GM21360 (cell line): ENCODE measurements around the gene KRT13.
"Not testable (repeated sequence)": the region's sequence is repeated elsewhere in the genome, so short reads cannot be mapped to it uniquely, and the experiment has no call there.

Source experiments
- ATAC-seq: cut with Tn5 transposase; IDR thresholded peaks from one replicate; pipeline ENCODE4 v1.9.1; 2021; ENCODE audit warnings: mild to moderate bottlenecking, moderate library complexity; ENCODE audit not compliant: unreplicated experiment

Gene KRT13

GRCh38 chr17:41505007-41505808 lies at the start of gene KRT13:
Gene KRT13, minus strand, starts transcription at chr17:41505612. Its CDS starts 62 bp downstream, at chr17:41505550.
- no peak for ATAC-seq

DNA sequence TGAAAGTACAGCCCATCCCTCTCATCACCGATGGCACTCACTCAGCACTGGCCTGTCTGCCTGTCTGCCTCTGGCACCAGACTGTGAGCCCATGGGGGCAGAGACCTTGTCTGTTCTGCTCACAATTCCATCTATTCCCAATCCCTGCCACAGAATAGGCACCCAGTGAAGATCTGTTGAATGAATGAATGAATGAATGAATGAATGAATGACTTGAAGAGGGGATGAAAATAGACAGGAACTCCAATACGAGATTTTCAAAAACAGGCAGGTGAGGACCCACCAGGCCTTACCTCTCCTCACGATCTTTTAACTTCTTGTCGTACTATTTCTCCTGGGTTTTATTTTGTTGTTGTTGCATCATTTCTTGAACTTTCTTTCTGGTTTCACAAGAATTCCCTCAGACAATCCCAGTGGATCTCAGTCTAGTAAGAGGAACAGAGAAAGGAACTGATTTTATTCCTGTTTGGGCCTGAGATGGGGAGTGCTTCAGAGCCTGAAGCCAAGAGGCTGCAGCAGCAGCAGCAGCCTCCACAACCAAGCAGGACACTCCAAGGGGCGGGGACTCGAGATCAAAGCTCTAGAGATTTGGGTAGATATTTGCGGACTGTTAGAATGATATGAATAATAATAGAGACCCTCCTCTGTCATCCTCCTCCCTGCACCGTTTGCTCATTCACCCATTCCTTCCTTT lies 48.7 kb upstream of the KRT13 start:
- no peak for ATAC-seq

DNA sequence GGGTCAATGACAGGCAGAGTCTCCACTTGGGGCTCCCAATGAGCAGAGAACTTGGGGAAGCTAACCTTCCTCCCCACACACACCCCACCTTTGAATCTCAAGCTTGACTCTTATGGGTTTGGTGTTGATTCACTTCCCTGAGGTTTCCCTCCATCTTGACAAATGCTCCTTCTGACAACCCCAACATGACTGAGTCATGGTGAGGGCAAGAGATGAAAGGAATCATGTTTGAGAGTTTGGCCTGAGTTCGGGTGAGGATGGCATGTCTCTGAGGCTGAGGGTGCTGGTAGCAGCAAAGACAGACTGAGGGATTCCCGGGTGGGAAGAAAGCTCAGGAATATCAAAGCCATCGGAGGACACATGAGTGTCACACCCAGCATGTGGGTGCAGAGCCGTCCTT lies 47.8 kb upstream of the KRT13 start:
- no peak for ATAC-seq

GRCh38 chr17:41552455-41552854 lies 47.0 kb upstream of the KRT13 start:
- no peak for ATAC-seq

GRCh38 chr17:41551365-41551764 lies 46.0 kb upstream of the KRT13 start:
- ATAC-seq: no peak

DNA sequence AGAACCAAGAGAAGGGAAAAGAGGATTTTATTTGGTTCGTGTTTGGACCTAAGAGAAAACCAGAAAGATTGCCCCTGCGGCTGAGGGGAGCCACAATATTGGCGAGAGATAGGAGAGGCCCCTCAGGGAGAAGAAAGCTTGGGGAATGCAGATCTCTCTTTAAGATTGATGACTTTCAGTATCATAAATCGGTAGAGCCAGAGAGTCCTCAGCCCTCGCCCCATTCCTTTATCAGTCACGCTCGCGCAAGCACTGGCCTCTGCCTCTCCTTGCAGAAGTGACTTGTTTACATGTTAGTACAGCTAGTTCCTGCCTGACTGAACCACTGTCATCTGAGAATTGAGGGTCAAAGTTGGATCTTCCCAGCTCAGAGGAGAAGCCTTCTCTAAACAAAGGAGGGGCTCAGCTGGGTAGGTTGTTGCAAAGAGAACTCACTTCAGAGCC lies 44.2 kb upstream of the KRT13 start:
- no peak for ATAC-seq

DNA sequence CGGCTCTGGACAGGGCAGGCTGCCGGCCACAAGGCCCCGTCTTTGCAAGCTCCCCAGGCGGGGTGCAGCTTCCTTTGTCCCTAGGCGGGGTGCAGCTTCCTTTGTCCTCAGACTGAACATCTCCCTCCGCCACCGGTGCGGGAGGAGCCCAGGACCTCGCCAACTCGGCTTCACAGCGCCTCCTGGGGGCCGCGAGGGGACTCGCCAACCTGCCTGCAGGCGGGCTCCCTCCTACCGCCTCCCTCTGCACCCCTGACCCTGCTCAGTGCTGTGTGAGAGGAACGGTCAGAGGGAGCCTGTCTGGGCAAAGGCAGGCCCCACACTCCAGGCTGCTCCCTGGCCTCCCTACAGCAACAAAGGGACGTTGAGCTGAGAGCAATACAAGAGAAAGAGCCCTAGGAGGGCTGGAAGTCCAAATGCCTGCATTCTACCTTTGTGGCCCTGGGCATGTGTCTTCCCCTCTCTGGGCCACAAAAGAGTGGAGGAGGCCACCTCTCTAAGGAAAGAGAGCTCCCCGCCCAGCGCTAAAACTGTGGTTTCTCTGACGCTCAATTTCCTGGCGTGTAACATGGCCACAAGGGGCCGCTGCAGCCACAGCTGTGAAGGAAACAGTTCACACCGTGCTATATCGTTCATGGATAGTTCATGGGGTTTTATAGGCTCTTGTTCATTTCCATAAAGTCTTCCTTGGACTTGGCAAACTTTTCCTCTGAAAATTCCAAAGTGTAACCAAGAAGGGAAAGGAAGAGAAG lies 43.6 kb upstream of the KRT13 start:
- ATAC-seq: peak; percentile 55

- ATAC-seq: no peak
Measured at GRCh38 chr17:41547921-41548843, 42.8 kb upstream of the KRT13 start.

GRCh38 chr17:41547378-41547841 lies 42.0 kb upstream of the KRT13 start:
- ATAC-seq: no peak

DNA sequence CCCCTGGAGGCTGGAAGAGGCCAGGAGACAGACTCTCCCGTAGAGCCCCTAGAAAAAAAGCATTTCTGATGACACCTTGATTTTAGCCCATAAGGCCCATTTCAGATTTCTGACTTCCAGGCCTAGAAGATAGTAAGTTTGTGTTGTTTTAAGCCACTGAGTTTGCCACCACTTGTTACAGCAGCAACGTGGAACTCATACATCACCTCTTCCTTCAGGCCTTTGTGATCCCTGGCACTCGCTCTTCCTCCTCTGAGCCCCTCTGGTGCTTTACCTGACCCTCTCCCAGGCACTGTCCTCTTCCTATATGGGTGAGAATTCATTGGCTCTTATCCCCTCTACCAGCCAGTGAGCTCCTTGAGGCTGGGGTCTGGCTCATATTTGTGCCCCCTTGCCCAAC lies 41.4 kb upstream of the KRT13 start:
- ATAC-seq: no peak

- ATAC-seq: no peak
Measured at GRCh38 chr17:41545829-41546410, 40.5 kb upstream of the KRT13 start.

GRCh38 chr17:41544935-41545334 lies 39.5 kb upstream of the KRT13 start:
- ATAC-seq: no peak

- ATAC-seq: no peak
Measured at GRCh38 chr17:41544491-41544892, 39.1 kb upstream of the KRT13 start.

- ATAC-seq: not testable (repeated sequence)
Measured at GRCh38 chr17:41542786-41543185, 37.4 kb upstream of the KRT13 start.

DNA sequence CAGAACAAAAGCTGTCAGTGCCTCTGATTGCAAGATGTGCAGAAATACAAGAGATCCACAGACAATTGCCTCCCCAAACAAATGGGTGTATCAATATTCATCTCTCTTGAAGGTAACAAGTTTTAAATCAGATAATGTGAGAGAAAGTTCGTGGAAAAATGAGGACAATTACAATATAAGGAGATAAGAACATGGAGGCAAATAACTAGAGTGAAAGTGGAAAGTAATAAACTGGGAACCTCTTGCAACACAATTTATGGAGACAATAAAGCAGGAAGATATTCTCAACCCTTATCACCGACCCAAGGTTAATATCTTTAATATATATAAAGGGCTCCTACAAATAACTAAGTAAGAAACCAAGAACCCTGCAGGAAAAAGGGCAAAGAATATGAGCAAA lies 36.9 kb upstream of the KRT13 start:
- no peak for ATAC-seq

DNA sequence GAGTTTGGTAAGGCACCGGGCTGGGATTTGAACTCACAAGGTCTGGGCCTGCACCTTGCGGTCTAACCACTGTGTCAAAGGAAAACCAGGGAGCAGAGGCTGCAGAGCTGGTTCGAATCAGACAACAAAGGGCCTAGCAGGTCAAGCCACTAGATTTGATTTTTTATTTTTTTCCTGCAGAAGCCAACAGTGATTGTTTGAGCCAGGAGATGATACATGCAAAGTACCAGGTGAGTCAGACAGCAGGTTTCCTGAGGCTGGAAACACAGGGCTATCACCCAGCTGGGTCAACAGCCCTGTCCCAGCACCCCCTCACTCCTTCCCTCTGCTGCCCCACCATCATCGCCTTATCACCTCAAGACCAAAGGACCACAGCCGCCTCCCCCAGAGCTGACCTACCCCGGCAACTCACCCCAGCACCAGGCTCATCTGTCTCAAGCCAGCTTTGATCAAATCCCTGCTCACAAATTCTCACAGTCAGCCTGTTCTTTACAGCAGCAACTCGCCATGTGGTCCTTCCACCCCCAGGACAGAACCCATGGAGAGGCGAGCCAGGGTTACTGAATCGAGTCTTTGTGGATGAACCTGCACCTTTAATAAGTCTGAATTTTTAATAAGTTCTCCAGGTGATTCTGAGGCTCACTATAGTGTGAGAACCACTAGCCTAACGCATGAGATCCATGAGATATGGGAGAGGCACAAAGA lies 35.7 kb upstream of the KRT13 start:
- ATAC-seq: no peak

DNA sequence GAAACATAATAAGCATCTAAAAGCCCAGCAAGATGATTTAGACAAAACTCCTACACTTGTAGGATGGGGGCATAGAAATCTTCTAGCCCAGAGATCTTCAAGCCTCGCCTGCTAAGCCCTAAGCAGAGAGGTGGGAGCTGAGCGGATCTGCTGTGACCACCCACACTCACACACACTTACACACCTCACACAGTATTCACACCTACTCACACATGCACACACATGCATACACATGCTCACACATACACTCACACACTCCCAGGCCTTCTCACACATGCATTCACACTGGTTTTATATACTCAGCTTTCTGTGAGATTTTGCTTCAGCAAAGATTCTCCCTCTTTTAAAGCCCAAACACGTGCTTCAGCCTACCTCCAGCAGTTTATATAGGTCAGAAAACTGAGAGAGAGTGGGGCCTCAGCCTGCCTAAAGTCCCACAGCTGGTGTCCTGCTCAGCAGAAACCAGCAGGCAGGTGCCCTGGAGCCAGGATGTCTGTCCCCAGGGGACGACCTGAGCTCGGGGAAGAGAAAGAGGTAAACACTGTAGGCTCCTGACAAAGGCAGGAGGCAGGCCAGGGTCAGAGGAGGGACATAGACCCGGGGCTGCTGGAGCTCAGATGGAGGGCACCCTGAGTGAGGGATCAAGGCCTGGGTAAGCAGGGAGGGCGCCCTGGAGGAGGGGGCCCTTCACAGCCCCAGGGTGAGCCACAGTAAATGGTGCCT lies 34.7 kb upstream of the KRT13 start:
- no peak for ATAC-seq

DNA sequence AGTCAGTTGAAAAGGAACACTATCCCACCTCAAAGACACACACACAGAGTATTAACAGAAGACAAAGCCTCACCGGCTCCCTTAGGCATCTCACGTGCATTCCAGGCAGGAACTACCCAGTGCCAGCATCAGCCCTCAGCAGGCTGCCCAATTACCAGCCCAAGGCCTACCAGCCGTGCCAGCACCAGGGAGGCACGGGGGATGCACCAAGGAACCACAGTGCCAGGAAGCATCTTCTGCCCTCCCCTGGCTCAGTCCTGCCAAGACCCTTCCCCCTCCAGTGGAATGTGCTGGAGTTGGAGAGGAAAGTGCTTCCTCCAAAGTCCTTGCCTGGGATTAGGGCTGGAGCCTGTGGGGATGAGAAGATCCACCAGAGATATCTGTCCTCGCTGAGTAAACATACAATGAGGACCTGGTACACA lies 33.7 kb upstream of the KRT13 start:
- no peak for ATAC-seq

- no peak for ATAC-seq
Measured at GRCh38 chr17:41538565-41538991, 33.2 kb upstream of the KRT13 start.
